GM21367 (cell line): ENCODE data around the gene AP5Z1.

Source experiments
- ATAC-seq: cut with Tn5 transposase; IDR thresholded peaks from one replicate; pipeline ENCODE4 v1.9.1; 2021; ENCODE audit not compliant: unreplicated experiment

Gene AP5Z1

GRCh38 chr7:4766666-4767519, 8.5 kb upstream of the AP5Z1 start:
- ATAC-seq = no peak

GRCh38 chr7:4768597-4769569, 6.5 kb upstream of the AP5Z1 start:
- no peak for ATAC-seq

DNA sequence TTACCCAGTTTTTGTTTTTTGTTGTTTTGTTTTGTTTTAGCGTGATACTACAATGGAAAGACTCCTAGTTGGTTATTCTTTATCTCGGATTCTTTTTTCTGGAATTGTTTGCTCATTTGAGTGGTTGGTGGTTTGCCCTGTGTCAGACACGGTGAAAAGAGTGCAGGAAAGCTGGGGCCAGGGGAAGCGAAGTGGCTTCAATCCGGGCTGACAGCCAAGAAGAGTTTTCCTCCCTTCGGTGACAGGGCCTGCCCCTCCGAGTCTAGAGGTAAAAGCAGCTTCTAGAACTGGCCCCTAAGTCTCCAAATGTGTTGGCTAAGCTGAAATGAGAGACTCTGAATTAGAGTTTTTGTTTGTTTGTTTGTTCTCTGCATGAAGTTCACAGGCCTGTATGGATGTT, 5.7 kb upstream of the AP5Z1 start:
- no peak for ATAC-seq

DNA sequence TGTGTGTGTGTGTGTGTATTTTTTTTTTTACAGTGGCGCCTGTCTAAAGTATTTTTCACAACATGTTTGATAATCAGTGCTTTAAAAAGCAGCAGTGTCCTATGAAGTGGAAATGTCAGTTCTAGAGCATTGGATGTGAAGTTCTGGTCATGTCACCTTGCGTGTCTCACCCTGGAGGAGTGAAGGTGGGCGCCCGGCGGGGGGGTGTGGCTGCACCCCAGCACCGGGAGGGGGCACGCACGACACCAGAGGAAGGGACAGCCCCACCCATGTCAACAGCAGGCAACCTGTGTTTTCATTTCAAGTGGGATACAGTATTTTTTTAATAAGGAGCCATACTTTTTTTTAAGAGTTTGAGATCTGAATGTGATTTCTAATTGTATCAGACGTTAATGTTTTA, 4.5 kb upstream of the AP5Z1 start:
- ATAC-seq = no peak

- no peak for ATAC-seq
Observed at GRCh38 chr7:4771737-4772136, 3.7 kb upstream of the AP5Z1 start.

- no peak for ATAC-seq
Observed at GRCh38 chr7:4772306-4772705, 3.1 kb upstream of the AP5Z1 start.

GRCh38 chr7:4774007-4774406, 1.4 kb upstream of the AP5Z1 start:
- ATAC-seq = no peak

- ATAC-seq = peak; percentile 21
Observed at GRCh38 chr7:4774658-4775249, 669 bp upstream of the AP5Z1 start.

DNA sequence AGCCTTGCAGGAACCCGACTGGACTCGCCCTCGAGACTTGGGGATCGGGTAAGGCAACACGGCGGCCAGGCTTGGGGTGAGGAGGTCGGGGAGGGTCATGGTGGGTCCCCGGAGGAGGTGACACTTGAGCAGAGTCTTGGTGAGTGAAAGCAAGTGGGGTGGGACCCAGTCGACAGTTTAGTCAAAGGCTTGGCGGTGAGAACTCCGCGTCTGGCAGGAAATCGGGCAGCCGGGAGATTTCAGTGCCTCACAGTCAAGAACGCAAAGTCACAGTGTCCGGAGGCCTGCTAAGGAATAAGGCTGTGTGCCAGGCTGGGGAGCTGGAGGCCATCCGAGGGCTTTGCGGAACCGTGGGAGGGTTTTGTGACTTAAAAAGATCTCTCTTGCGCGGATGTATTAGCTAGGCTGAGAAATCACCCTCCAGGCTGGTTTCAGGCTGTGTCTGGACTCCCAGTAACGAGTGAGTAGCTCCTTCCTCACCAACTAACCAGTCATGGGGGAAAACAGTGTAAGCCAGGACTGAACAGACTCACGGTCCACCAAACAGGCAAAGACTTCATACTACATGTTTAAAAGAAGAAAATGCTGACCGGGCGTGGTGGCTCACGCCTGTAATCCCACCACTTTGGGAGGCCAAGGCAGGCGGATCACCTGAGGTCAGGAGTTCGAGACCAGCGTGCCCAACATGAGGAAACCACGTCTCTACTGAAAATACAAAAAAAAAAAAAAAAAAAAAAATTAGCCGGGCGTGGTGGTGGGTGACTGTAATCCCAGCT, 613 bp downstream of the AP5Z1 start:
- peak; percentile 3 for ATAC-seq

DNA sequence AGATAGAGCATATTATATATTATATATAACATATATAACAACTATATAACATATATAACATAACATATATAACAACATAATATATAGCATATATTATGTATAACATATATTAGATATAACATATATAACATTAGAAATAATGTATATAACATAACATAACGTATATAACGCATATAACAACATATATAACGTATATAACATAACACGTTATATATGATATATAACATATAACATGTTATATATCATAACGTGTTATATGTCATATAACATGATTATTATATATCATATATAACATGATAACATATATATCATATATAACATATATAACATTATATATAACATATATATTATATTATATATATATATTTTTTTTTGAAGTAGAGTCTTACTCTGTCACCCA, 3.7 kb downstream of the AP5Z1 start:
- no peak for ATAC-seq

- no peak for ATAC-seq
Observed at GRCh38 chr7:4781366-4782069, 6.1 kb downstream of the AP5Z1 start.

DNA sequence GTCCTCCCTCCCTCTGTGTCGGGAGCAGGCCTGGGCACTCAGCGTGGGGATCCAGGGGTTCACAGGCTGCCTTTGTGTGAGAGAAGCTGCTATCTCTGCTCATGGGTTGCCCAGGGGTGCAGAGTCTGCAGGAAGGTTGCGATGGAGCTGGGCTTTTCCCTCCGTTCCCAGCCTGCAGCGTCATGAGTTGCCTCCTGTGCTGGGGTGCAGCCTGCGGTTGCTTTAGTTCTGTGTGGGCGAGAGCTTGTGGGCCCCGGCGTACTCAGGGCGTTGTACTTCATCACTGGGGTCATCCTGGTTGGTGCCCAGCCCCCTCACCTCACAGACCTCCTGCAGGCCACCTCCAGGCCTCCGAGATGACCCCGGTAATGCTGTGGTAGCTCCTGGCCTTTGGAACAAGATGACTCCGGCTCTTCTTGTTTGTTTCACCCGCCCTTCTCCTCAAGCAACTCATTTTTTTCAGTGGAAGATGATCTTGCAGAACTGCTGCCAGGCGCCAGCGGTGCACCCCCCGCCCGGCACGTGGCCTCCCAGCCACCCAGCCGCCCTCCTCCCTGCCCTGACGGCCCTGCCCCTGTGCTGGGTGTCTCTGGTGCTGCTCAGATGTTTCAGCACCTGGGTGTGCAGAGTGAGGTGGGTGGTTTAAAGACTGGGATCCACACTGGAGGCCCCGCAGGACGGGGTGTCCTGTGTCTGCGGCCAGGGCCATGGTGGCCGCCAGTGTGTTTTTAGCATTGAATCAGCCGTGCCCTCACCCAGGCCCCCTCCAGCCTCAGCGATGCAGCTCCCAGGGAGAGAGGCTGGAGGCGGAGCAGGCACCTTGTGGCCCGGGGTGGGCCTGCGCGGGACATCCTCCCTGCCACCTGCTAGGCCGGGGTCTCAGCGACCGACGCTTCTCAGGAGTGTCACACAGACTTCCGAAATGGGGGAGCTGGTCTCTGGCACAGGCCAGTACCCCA, 7.2 kb downstream of the AP5Z1 start:
- ATAC-seq = no peak

DNA sequence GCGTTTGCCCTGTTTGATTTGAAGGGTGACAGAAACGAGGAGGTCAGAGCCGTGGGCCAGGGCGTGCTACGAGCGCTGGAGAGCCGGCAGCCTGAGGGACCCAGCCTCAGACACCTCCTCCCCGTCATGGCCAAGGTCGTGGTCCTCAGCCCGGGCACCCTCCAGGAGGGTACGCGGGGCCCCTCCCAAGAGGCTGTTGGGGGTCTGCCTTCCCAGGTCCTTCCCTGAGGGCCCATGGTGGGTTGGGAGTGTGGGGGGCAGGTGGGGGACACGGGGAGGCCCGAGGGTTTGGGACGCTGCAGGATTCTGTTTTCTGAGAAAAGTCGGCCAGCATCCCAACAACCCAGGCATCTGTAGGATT, 7.8 kb downstream of the AP5Z1 start:
- no peak for ATAC-seq

GRCh38 chr7:4783762-4784351, 8.4 kb downstream of the AP5Z1 start:
- no peak for ATAC-seq

- ATAC-seq = no peak
Observed at GRCh38 chr7:4784799-4785198, 9.4 kb downstream of the AP5Z1 start.

- ATAC-seq = no peak
Observed at GRCh38 chr7:4785371-4785770, 9.9 kb downstream of the AP5Z1 start.

- no peak for ATAC-seq
Observed at GRCh38 chr7:4786015-4786414, 10.6 kb downstream of the AP5Z1 start.

GRCh38 chr7:4787541-4787940, 12.1 kb downstream of the AP5Z1 start:
- no peak for ATAC-seq
